Mesenchymal stem cell (in vitro differentiated cells and primary cell): Measurements from ENCODE around the gene THEMIS.

ENCODE experiments used
- DNase-seq: peaks from one replicate; pipeline ENCODE4 v3.0.0-alpha.2; 2013
- H2AFZ ChIP-seq: one replicate; pipeline ENCODE4 v1.6.1; 2013; ENCODE audit warnings: low read depth, mild to moderate bottlenecking, control low read depth, inconsistent platforms, low read length, moderate library complexity
- H2AK5ac ChIP-seq: 2 replicates; pipeline ENCODE4 v1.6.1; 2013; ENCODE audit warnings: low read length, moderate library complexity, mild to moderate bottlenecking, inconsistent platforms; ENCODE audit not compliant: severe bottlenecking
- H2BK120ac ChIP-seq: one replicate; pipeline ENCODE4 v1.6.1; 2013; ENCODE audit warnings: low read depth, mild to moderate bottlenecking, inconsistent platforms, low read length, moderate library complexity
- H2BK12ac ChIP-seq, 2 experiments: one replicate each; pipeline ENCODE4 v1.6.1; 2013; ENCODE audit warnings: inconsistent platforms in 2 of 2, low read length in 2 of 2, mild to moderate bottlenecking in 2 of 2, moderate library complexity in 2 of 2, control low read depth in 1 of 2
- H2BK15ac ChIP-seq: one replicate; pipeline ENCODE4 v1.6.1; 2013; ENCODE audit warnings: mild to moderate bottlenecking, low read depth, inconsistent platforms; ENCODE audit not compliant: poor library complexity, severe bottlenecking
- H2BK5ac ChIP-seq: 2 replicates; pipeline ENCODE4 v1.6.1; 2013; ENCODE audit warnings: low read depth, mild to moderate bottlenecking, low read length, control low read depth, inconsistent platforms; ENCODE audit not compliant: poor library complexity, severe bottlenecking
- H3K14ac ChIP-seq, 2 experiments: one replicate each; pipeline ENCODE4 v1.6.1; 2013; ENCODE audit warnings: inconsistent platforms in 2 of 2, low read length in 2 of 2, control low read depth in 1 of 2, mild to moderate bottlenecking in 1 of 2, moderate library complexity in 1 of 2
- H3K18ac ChIP-seq, 2 experiments: one replicate each; pipeline ENCODE4 v1.6.1; 2013; ENCODE audit warnings: inconsistent platforms in 2 of 2, low read length in 2 of 2, control low read depth in 1 of 2, low read depth in 1 of 2, mild to moderate bottlenecking in 1 of 2
- H3K23ac ChIP-seq, 2 experiments: one replicate each; pipeline ENCODE4 v1.6.1; 2013; ENCODE audit warnings: inconsistent platforms in 2 of 2, low read length in 2 of 2, mild to moderate bottlenecking in 2 of 2, moderate library complexity in 2 of 2, control low read depth in 1 of 2
- H3K27ac ChIP-seq: 2 replicates; pipeline ENCODE4 v1.5.1; 2013; ENCODE audit warnings: mild to moderate bottlenecking, moderate library complexity, low read length, control low read depth, inconsistent platforms; ENCODE audit not compliant: poor library complexity, severe bottlenecking
- H3K27me3 ChIP-seq, 2 experiments: 2 replicates each; pipeline versions ENCODE4 v1.6.1 to v1.7.0; 2013; ENCODE audit warnings: low read length in 2 of 2, mild to moderate bottlenecking in 2 of 2, moderate library complexity in 2 of 2, control low read depth in 1 of 2, inconsistent platforms in 1 of 2; ENCODE audit not compliant: control insufficient read depth in 1 of 2, insufficient read depth in 1 of 2
- H3K36me3 ChIP-seq, 2 experiments: 2 replicates each; pipeline versions ENCODE4 v1.6.1 to v1.7.0; 2013; ENCODE audit warnings: low read length in 2 of 2, control low read depth in 1 of 2, inconsistent platforms in 1 of 2, low read depth in 1 of 2, mild to moderate bottlenecking in 1 of 2; ENCODE audit not compliant: insufficient read depth in 2 of 2, control insufficient read depth in 1 of 2
- H3K4ac ChIP-seq, 2 experiments: one replicate each; pipeline ENCODE4 v1.6.1; 2013; ENCODE audit warnings: inconsistent platforms in 2 of 2, low read length in 2 of 2, mild to moderate bottlenecking in 2 of 2, moderate library complexity in 2 of 2, control low read depth in 1 of 2, low read depth in 1 of 2
- H3K4me1 ChIP-seq: 2 replicates; pipeline ENCODE4 v1.6.1; 2013; ENCODE audit warnings: low read depth, low read length, control low read depth; ENCODE audit not compliant: control insufficient read depth, insufficient read depth
- H3K4me2 ChIP-seq: 2 replicates; pipeline ENCODE4 v1.6.1; 2013; ENCODE audit warnings: low read length, mild to moderate bottlenecking, inconsistent platforms; ENCODE audit not compliant: poor library complexity, severe bottlenecking
- H3K4me3 ChIP-seq, 2 experiments: 2 replicates each; pipeline versions ENCODE4 v1.5.1 to v1.7.0; 2013; ENCODE audit warnings: low read length in 2 of 2, mild to moderate bottlenecking in 2 of 2, control low read depth in 1 of 2, low read depth in 1 of 2; ENCODE audit not compliant: insufficient read depth in 1 of 2
- H3K79me1 ChIP-seq: replicated peaks from 2 replicates; pipeline ENCODE4 v1.6.1; 2013; ENCODE audit warnings: mild to moderate bottlenecking, control low read depth, low read length, inconsistent platforms; ENCODE audit not compliant: poor library complexity, severe bottlenecking
- H3K9ac ChIP-seq: 2 replicates; pipeline ENCODE4 v1.7.0; 2013; ENCODE audit warnings: mild to moderate bottlenecking, low read length, moderate library complexity
- H3K9me3 ChIP-seq: 2 replicates; pipeline ENCODE4 v1.7.0; 2013; ENCODE audit warnings: mild to moderate bottlenecking, low read length; ENCODE audit not compliant: control insufficient read depth
- H4K8ac ChIP-seq: one replicate; pipeline ENCODE4 v1.6.1; 2013; ENCODE audit warnings: inconsistent platforms, mild to moderate bottlenecking, low read length, moderate library complexity
- H4K91ac ChIP-seq: one replicate; pipeline ENCODE4 v1.6.1; 2013; ENCODE audit warnings: mild to moderate bottlenecking, low read length, inconsistent platforms
- WGBS: methylation state at CpG from one replicate; pipeline ENCODE4 v1.1.7; 2013; ENCODE audit warnings: mixed read lengths; 5-methylcytosine and 5-hydroxymethylcytosine counted together

THEMIS gene

DNA sequence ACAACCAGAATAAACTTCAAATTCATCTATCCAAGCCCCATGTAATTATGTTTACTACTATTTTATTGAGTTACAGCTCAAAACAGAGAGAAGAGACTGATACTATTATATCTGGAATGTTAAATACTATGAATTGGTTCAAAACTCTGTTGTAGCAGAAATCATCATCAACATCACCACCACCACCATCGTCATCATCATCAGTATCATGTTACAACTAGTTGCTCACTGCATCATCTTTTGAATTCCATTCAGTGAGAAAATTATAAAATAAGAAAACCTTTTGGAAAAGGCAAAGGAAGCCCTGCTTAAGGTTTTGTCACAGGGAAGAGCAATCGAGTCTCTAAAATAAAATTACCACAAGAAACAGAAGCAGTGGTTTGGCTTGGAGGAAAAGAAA, 36.2 kb upstream of the THEMIS start:
- Histone ChIP-seq H4K8ac (no peak overlapping the region), H3K18ac (no peak overlapping the region)
- WGBS, result 100% methylated on average over 1 of the region's 2 CpGs

DNA sequence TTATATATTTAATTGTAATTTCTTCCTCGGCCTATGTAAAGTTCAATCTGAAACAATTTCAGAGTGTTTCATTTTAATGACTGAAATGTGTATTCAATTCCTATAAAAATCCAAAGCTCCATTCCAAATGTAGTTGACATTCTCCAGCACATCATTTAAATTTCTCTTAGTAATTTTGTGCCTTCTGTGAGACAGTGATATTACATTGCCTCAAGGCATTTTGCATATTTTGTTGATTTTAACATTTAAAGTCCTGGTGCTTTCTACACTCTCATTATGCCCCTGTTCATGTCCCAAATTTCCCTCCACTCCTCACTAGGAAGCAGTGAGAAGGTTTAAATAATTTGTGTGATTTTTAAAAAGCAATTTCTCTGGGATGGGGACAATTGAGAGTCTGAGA, 34.1 kb upstream of the THEMIS start:
- Histone ChIP-seq H3K23ac (no peak overlapping the region), H2BK5ac (no peak overlapping the region), H2AK5ac (no peak overlapping the region), H4K8ac (no peak overlapping the region), H3K14ac (no peak overlapping the region), H2BK12ac (no peak overlapping the region), H3K79me1 (no peaks in the 10 kb centered on the region), H3K4me1 (no peaks in the 10 kb centered on the region), H2BK120ac (no peak overlapping the region), H2BK15ac (no peak overlapping the region), H3K27me3 (no peaks in the 10 kb centered on the region), H3K4ac (no peak overlapping the region), H3K27ac (no peak overlapping the region), H3K4me3 (no peak overlapping the region), H3K4me2 (no peak overlapping the region), H3K9me3 (peaks cover 7% of the 10 kb centered on the region), H3K9ac (no peak overlapping the region), H3K18ac (no peak overlapping the region), H4K91ac (no peak overlapping the region), H2AFZ (no peak overlapping the region), H3K36me3 (no peaks in the 10 kb centered on the region)
- DNase-seq, result no peak
- no CpG with 5 or more reads among the region's 1 CpG for WGBS

More for the DNA sequence above, 36.2 kb upstream of the THEMIS start:
- H3K4me1 ChIP-seq, result no peaks in the 10 kb centered on the region
- H2BK120ac ChIP-seq, result no peak overlapping the region
- H2BK12ac ChIP-seq, result no peak overlapping the region
- H3K9ac ChIP-seq, result no peak overlapping the region
- H3K9me3 ChIP-seq, result peaks cover 7% of the 10 kb centered on the region
- no peak overlapping the region for H3K4me3 ChIP-seq
- H3K23ac ChIP-seq, result no peak overlapping the region
- H3K79me1 ChIP-seq, result no peaks in the 10 kb centered on the region
- no peaks in the 10 kb centered on the region for H3K27me3 ChIP-seq
- H2BK15ac ChIP-seq, result no peak overlapping the region
- H2AFZ ChIP-seq, result no peak overlapping the region
- no peak for DNase-seq
- H3K14ac ChIP-seq, result no peak overlapping the region
- H2BK5ac ChIP-seq, result no peak overlapping the region
- H3K4ac ChIP-seq, result no peak overlapping the region
- no peak overlapping the region for H3K4me2 ChIP-seq
- no peaks in the 10 kb centered on the region for H3K36me3 ChIP-seq
- no peak overlapping the region for H3K27ac ChIP-seq
- no peak overlapping the region for H4K91ac ChIP-seq
- H2AK5ac ChIP-seq, result no peak overlapping the region

DNA sequence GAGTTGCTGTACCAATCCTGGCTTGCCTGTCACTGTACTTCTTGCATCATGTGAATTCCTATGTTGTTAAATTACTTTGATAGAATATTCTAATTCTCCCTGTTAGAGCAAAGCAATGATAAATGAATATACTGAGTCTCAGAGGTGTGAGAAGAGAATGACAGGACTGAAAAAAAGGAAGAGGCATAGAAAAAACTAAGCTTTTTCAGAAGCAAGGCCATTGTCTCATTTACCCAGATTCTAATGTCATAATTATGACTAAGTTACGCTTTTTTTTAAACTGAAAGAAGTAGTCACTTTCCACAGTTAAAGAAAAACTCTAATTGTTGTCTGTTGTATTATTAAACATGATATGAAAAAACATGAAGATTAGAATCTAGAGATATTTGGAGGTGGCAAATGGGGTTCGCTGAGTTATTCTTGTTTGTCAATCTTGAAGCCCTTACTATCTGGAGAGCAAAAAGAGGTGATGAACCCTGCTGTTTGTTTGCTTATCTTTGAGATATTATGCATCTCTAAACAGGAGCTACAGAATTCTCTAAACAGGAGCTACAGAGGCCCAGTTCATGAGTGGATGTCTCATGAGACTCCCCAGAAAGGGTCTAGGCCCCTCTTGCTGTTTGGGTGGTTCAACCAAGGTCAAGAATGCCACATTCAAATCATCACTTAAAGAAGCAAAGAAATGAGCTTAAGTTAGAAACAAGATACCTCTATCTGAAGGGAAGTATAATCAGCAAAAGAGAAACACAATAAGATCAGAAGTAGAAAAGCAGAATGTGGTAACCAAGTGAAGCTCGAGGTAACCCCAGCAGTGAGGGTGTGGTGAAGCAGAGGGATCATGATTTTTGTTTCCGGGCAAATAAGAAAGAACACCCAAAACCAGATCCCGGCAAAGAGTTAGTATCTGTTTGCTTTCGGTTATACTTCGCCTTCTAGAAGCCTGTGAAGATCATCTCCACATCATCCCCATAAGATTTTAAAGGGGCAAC, 33.3 kb upstream of the THEMIS start:
- DNase-seq, result no peak
- Histone ChIP-seq H3K4me1 (no peaks in the 10 kb centered on the region), H3K9me3 (peaks cover 7% of the 10 kb centered on the region), H2AK5ac (no peak overlapping the region), H4K8ac (no peak overlapping the region), H3K79me1 (no peaks in the 10 kb centered on the region), H2BK15ac (no peak overlapping the region), H2BK5ac (no peak overlapping the region), H3K23ac (no peak overlapping the region), H3K4ac (no peak overlapping the region), H3K14ac (no peak overlapping the region), H3K36me3 (no peaks in the 10 kb centered on the region), H3K4me3 (no peak overlapping the region), H2BK12ac (no peak overlapping the region), H3K18ac (no peak overlapping the region), H4K91ac (no peak overlapping the region), H2AFZ (no peak overlapping the region), H2BK120ac (no peak overlapping the region), H3K27me3 (no peaks in the 10 kb centered on the region), H3K4me2 (no peak overlapping the region), H3K9ac (no peak overlapping the region), H3K27ac (no peak overlapping the region)
- 98% methylated on average over 3 of the region's 7 CpGs for WGBS

DNA sequence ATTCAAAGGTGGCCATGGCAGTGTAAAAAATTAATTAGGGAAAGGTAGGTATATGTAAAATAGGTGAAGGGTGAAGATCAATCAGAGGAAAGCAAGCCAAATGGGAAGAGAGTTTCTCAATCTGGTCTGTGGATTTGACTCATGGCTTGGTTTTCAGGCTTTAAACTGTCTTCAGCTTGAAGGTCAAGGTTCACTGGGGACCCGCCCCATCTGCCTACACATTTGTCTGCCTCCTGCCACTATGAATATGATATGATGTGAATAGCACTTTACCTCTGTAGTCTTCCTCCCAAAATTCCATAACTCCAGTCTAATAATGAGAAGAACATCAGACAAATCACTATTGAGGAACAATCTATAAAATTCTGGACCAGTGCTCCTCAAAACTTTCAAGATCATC, 32.3 kb upstream of the THEMIS start:
- no peak overlapping the region for H3K27ac ChIP-seq
- H3K4ac ChIP-seq, result no peak overlapping the region
- H3K9me3 ChIP-seq, result peaks cover 7% of the 10 kb centered on the region
- H3K27me3 ChIP-seq, result no peaks in the 10 kb centered on the region
- no peaks in the 10 kb centered on the region for H3K79me1 ChIP-seq
- no peak overlapping the region for H3K4me3 ChIP-seq
- H3K9ac ChIP-seq, result no peak overlapping the region
- no peak overlapping the region for H2BK5ac ChIP-seq
- no peaks in the 10 kb centered on the region for H3K36me3 ChIP-seq
- H3K23ac ChIP-seq, result no peak overlapping the region
- H3K18ac ChIP-seq, result no peak overlapping the region
- H2AK5ac ChIP-seq, result no peak overlapping the region
- no peak overlapping the region for H4K91ac ChIP-seq
- no peak overlapping the region for H3K14ac ChIP-seq
- no peak overlapping the region for H4K8ac ChIP-seq
- no peak overlapping the region for H2BK12ac ChIP-seq
- DNase-seq, result no peak
- no peaks in the 10 kb centered on the region for H3K4me1 ChIP-seq
- no peak overlapping the region for H2BK15ac ChIP-seq
- no peak overlapping the region for H3K4me2 ChIP-seq
- WGBS, result no CpG with 5 or more reads among the region's 1 CpG
- no peak overlapping the region for H2AFZ ChIP-seq
- no peak overlapping the region for H2BK120ac ChIP-seq
